Renal cortical epithelial cell (primary cell): ENCODE results near the gene LRP1B. TPM values are rescaled to one million over a fixed set of nuclear protein-coding genes. Genes with fewer than 3 reads are reported as not detected.

Experiments used
- DNase-seq: peaks from one replicate; pipeline ENCODE4 v3.0.0-alpha.2; 2011; ENCODE audit warnings: low read depth
- total RNA-seq: library from RNA; depleted of rRNA; stranded (reverse); fragments of >200 nt; gene quantifications from 2 replicates; pipeline ENCODE4 v1.2.3, GENCODE V29; 2014

The LRP1B gene
- total RNA-seq, 1 donor from 2014 or later: 4.3 TPM

GRCh38 chr2:140630557-140630956 is 1500.3 kb downstream of the LRP1B start:
- DNase-seq: no peak

GRCh38 chr2:140627885-140628284 is 1502.9 kb downstream of the LRP1B start:
- DNase-seq: no peak

- no peak for DNase-seq
These were observed 1503.7 kb downstream of the LRP1B start for GRCh38 chr2:140627136-140627535.

- no peak for DNase-seq
These were observed 1506.6 kb downstream of the LRP1B start for GRCh38 chr2:140624200-140624599.

- DNase-seq: no peak
These were observed 1509.0 kb downstream of the LRP1B start for GRCh38 chr2:140621583-140622362.

GRCh38 chr2:140604788-140605187 is 1526.0 kb downstream of the LRP1B start:
- no peak for DNase-seq

- peak; percentile 34 for DNase-seq
These were observed 1526.7 kb downstream of the LRP1B start for GRCh38 chr2:140604096-140604495.

- DNase-seq: no peak
These were observed 1527.4 kb downstream of the LRP1B start for GRCh38 chr2:140603416-140603815.

GRCh38 chr2:140601801-140602200 is 1529.0 kb downstream of the LRP1B start:
- DNase-seq: no peak

GRCh38 chr2:140601342-140601741 is 1529.5 kb downstream of the LRP1B start:
- no peak for DNase-seq

- DNase-seq: peak; percentile 90
These were observed 1530.7 kb downstream of the LRP1B start for GRCh38 chr2:140600116-140600515.

GRCh38 chr2:140597836-140598235 is 1533.0 kb downstream of the LRP1B start:
- no peak for DNase-seq

GRCh38 chr2:140597205-140597604 is 1533.6 kb downstream of the LRP1B start:
- DNase-seq: no peak

GRCh38 chr2:140596447-140596846 is 1534.4 kb downstream of the LRP1B start:
- DNase-seq: peak; percentile 20

GRCh38 chr2:140595107-140595506 is 1535.7 kb downstream of the LRP1B start:
- no peak for DNase-seq

- peak; percentile 13 for DNase-seq
These were observed 1537.7 kb downstream of the LRP1B start for GRCh38 chr2:140593132-140593531.

GRCh38 chr2:140589696-140590095 is 1541.1 kb downstream of the LRP1B start:
- peak; percentile 64 for DNase-seq

GRCh38 chr2:140589273-140589672 is 1541.5 kb downstream of the LRP1B start:
- peak; percentile 16 for DNase-seq

- DNase-seq: peak; percentile 40
These were observed 1544.4 kb downstream of the LRP1B start for GRCh38 chr2:140586379-140586778.

- no peak for DNase-seq
These were observed 1545.8 kb downstream of the LRP1B start for GRCh38 chr2:140585016-140585415.

GRCh38 chr2:140584471-140584870 is 1546.3 kb downstream of the LRP1B start:
- peak; percentile 52 for DNase-seq

- peak; percentile 11 for DNase-seq
These were observed 1550.2 kb downstream of the LRP1B start for GRCh38 chr2:140580532-140581151.

- no peak for DNase-seq
These were observed 1553.4 kb downstream of the LRP1B start for GRCh38 chr2:140577453-140577852.
